GM23338 (cell line): ENCODE data around the gene ZNF773.
"Not testable (repeated sequence)": the region's sequence is repeated elsewhere in the genome, so short reads cannot be mapped to it uniquely, and the experiment has no call there.

Experiments
- CREB1 ChIP-seq: fragments of 250-450 bp; sonication (Bioruptor Pico); IDR thresholded peaks from 2 replicates; pipeline ENCODE4 v1.5.0; 2020; ENCODE audit warnings: low read depth, mild to moderate bottlenecking, moderate library complexity
- EZH2 ChIP-seq: fragments of 200-600 bp; sonication (generic); IDR thresholded peaks from one replicate; pipeline ENCODE4 v1.8.0; 2017; ENCODE audit warnings: antibody characterized with exemption, mild to moderate bottlenecking, low read depth; ENCODE audit not compliant: unreplicated experiment
- EZH2phosphoT487 ChIP-seq: fragments of 200-600 bp; sonication (generic); IDR thresholded peaks from one replicate; pipeline ENCODE4 v1.8.1; 2018; ENCODE audit warnings: antibody characterized with exemption; ENCODE audit not compliant: unreplicated experiment
- JUNB ChIP-seq: IDR thresholded peaks from one replicate; pipeline ENCODE4 v1.6.1; 2016; ENCODE audit warnings: antibody characterized with exemption; ENCODE audit not compliant: unreplicated experiment
- POLR2AphosphoS5 ChIP-seq: IDR thresholded peaks from 2 replicates; pipeline ENCODE4 v1.6.1; 2016; ENCODE audit warnings: antibody characterized with exemption, low read depth
- ZNF114 ChIP-seq: fragments of 250-450 bp; sonication (Bioruptor Pico); IDR thresholded peaks from 2 replicates; pipeline ENCODE4 v1.5.0; 2020; ENCODE audit warnings: mild to moderate bottlenecking, moderate library complexity
- ZNF331 ChIP-seq: fragments of 250-450 bp; sonication (Bioruptor Pico); IDR thresholded peaks from 2 replicates; pipeline ENCODE4 v1.5.0; 2020; ENCODE audit warnings: low read depth, mild to moderate bottlenecking, moderate library complexity
- TF ChIP-seq, protein P1 (sequence below), 2 experiments: fragments of 200-600 bp in 1 of 2; sonication (generic) in 1 of 2; conservative IDR thresholded peaks; 2 replicates each; pipeline versions ENCODE4 v1.5.1 to v1.6.1; 2016 to 2017; ENCODE audit warnings: antibody characterized with exemption in 2 of 2, low read depth in 2 of 2, mild to moderate bottlenecking in 2 of 2, moderate library complexity in 1 of 2
- TF ChIP-seq, protein P2 (sequence below): IDR thresholded peaks from one replicate; pipeline ENCODE4 v1.6.1; 2018; ENCODE audit warnings: antibody characterized with exemption; ENCODE audit not compliant: unreplicated experiment

DNA sequence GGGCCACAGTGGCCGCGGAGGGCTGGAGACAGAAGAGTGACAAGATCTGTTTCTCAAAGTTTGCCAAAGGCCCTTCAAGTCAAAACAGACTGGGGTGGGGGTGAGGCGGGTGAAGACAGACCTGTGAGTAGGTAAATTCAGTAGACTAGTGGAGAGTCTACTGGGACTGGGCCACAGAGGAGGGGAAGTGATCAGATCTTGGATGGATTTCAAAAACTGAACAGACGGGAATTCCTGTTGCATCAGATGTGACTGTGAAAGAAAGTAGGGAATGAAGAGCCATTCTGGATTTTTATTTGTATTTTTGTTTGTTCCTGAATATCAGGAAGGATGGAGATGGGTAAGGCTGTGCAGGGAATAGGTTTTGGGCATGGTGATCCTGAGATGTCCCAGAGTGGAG, 662 bp downstream of the ZNF773 start:
- TF ChIP-seq, protein P1, sequence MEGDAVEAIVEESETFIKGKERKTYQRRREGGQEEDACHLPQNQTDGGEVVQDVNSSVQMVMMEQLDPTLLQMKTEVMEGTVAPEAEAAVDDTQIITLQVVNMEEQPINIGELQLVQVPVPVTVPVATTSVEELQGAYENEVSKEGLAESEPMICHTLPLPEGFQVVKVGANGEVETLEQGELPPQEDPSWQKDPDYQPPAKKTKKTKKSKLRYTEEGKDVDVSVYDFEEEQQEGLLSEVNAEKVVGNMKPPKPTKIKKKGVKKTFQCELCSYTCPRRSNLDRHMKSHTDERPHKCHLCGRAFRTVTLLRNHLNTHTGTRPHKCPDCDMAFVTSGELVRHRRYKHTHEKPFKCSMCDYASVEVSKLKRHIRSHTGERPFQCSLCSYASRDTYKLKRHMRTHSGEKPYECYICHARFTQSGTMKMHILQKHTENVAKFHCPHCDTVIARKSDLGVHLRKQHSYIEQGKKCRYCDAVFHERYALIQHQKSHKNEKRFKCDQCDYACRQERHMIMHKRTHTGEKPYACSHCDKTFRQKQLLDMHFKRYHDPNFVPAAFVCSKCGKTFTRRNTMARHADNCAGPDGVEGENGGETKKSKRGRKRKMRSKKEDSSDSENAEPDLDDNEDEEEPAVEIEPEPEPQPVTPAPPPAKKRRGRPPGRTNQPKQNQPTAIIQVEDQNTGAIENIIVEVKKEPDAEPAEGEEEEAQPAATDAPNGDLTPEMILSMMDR (conservative IDR thresholded peaks at IDR 0.05; ENCODE audit: low read depth in 2 of 2), result not testable (repeated sequence)
- not testable (repeated sequence) for TF ChIP-seq EZH2; ZNF114 (CRISPR knock-in tag); JUNB; POLR2AphosphoS5; EZH2phosphoT487; ZNF331 (CRISPR knock-in tag); CREB1
- TF ChIP-seq, protein P2, sequence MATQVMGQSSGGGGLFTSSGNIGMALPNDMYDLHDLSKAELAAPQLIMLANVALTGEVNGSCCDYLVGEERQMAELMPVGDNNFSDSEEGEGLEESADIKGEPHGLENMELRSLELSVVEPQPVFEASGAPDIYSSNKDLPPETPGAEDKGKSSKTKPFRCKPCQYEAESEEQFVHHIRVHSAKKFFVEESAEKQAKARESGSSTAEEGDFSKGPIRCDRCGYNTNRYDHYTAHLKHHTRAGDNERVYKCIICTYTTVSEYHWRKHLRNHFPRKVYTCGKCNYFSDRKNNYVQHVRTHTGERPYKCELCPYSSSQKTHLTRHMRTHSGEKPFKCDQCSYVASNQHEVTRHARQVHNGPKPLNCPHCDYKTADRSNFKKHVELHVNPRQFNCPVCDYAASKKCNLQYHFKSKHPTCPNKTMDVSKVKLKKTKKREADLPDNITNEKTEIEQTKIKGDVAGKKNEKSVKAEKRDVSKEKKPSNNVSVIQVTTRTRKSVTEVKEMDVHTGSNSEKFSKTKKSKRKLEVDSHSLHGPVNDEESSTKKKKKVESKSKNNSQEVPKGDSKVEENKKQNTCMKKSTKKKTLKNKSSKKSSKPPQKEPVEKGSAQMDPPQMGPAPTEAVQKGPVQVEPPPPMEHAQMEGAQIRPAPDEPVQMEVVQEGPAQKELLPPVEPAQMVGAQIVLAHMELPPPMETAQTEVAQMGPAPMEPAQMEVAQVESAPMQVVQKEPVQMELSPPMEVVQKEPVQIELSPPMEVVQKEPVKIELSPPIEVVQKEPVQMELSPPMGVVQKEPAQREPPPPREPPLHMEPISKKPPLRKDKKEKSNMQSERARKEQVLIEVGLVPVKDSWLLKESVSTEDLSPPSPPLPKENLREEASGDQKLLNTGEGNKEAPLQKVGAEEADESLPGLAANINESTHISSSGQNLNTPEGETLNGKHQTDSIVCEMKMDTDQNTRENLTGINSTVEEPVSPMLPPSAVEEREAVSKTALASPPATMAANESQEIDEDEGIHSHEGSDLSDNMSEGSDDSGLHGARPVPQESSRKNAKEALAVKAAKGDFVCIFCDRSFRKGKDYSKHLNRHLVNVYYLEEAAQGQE, result not testable (repeated sequence)
